Astrocyte of the spinal cord (primary cell): Measurements from ENCODE around the gene RHOD.

Source experiments
- DNase-seq: peaks from one replicate; pipeline ENCODE4 v3.0.0; 2011; ENCODE audit warnings: low read depth, low spot score
- H3K4me3 ChIP-seq: 2 replicates; pipeline ENCODE4 v1.5.1; 2011; ENCODE audit warnings: low read depth, mild to moderate bottlenecking, low read length, moderate library complexity
- CTCF ChIP-seq: IDR thresholded peaks from 2 replicates; pipeline ENCODE4 v1.5.1; 2012; ENCODE audit warnings: low read depth, mild to moderate bottlenecking, low read length, inconsistent platforms
- in situ Hi-C: cut with HindIII; loops from 2 replicates; pipeline ENCODE4 v1.10.0; 2017; ENCODE audit warnings: low sequenced_read_pairs

RHOD gene

GRCh38 chr11:67120456-67120855 is 63.8 kb downstream of the RHOD start:
- no peak for TF ChIP-seq CTCF
- peak overlapping the region; percentile 89 for H3K4me3 ChIP-seq
- in situ Hi-C loops, result no loop called here
- DNase-seq, result no peak

- no peak for TF ChIP-seq CTCF
- in situ Hi-C loops, result no loop called here
- H3K4me3 ChIP-seq, result peak overlapping the region; percentile 89
- peak; percentile 42 for DNase-seq
Observed at GRCh38 chr11:67120881-67121710, 64.4 kb downstream of the RHOD start.
